Stimulated activated CD8-positive, alpha-beta memory T cell treated with anti-CD3 and anti-CD28 coated beads, Interleukin-15, amount 100 ng/mL, for 48 hours (primary cell): Measurements from ENCODE around the gene ASB18.

ENCODE experiments used
- DNase-seq, 2 donors: peaks; one replicate each; pipeline ENCODE4 v3.0.0-alpha.2; 2020; ENCODE audit warnings: low read depth in 2 of 2

ASB18 gene

DNA sequence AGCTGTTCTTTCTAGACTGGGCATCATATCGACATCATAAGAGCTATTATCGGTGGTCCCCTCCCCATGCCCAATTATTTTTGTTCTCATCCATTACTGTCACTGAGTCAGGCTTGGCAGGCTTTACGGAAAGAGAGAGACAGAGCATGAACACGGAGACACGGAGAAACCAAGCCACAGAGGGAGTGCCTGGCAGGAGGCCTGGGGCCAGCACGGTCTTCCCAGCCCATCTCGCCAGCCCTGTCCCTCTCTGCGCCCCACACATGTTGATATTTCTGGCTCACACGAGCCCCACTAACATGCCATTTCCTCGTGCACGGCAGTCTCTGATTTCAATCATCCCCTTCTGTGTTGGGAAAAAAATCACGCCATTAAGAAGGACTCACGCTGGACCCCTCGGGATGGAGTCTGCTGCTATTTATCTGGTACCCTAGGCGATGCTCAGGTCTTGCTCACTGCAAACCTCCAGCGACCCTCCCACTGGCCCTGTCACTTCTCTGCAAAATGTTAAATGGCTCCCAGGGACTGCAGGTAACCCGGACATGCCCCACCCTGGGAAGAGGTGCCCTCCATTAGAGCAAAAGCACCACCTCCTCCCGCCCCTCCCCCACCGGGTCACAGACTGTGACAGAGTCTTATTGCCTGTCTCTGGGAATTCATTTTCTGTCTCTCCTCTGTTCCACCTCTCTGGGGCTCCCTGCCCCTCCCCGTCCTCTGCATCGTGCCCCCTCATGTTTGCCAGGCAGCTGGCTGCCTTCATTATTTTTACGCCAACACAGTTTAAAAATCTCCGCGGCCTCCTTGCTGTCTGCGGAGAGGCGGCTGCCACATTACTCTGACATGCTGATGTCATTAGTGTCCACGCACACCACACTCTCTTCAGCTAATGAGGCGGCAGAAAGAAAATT is 55.9 kb downstream of the ASB18 start:
- DNase-seq = no peak

DNA sequence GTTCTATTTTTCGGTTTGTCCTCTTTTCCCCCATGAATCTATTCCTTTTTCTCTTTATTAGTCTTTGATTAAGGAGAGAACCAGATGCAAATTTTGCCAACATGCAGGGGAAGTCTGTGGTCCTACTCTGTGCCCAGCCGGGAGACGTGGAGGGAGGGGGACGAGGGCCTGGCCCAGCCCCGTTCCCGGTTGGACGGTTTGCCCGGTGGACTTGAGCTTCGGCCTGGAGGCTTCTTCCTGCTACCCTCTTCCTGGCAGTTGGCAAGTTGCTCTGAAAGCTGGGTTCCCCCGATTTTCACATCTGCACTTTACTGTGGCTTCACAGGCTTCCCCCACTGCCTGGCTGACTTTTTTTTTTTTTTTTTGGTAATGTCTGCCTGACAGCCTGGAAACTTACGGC is 56.7 kb downstream of the ASB18 start:
- no peak for DNase-seq

DNA sequence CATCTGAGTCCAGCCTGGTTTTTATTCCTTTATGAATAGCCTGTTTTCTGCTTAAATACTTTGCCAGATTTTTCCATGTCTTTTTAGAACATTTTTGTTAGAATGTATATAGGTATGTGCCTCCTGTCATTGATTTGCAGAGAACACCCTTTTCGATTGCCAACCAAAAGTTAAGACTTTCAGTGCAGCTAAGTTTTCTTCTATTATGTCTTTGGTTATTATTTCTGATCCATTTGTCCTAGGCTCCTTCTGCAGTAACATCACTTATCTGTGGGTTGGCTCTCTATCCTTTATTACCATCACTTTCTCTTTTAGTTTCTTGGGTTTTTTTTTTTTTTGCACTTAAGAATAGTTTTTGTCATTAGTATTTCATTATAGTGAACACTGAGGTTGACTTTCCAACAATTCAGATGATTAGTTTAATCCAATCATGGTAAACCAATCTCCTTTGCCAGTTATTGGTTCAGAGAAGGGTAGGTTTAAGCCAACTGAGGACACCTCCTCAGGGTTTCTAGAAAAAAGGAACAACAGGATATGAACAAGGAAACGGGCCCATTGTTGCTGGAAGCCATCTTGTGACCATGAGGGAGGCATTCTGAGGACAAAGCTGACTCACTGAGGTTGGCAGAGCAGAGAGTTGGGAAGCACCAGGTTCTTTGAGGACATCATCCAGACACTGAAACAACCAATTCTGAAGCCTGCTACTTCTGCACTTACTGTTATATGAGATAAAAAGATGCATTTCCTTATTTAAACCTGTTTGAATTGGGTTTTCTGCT is 58.1 kb downstream of the ASB18 start:
- DNase-seq = no peak

DNA sequence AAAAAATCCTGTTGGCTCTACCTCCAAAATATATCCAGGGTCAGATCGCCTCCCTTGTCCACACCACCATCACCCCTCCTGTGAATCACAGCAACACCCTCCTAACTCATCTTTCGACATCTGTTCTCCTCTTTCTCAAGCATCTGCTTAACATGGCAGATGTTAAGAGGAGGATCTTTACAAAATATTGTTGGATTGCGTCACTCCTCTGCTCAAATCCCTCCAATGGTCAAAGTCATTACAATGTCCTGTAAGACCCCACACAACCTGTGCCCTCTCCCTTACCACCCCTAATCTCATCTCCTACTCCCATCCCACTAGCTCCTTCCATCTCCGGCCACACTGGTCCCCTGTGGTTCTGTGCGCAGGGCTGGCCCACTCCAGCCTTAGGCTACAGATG is 59.3 kb downstream of the ASB18 start:
- no peak for DNase-seq

DNA sequence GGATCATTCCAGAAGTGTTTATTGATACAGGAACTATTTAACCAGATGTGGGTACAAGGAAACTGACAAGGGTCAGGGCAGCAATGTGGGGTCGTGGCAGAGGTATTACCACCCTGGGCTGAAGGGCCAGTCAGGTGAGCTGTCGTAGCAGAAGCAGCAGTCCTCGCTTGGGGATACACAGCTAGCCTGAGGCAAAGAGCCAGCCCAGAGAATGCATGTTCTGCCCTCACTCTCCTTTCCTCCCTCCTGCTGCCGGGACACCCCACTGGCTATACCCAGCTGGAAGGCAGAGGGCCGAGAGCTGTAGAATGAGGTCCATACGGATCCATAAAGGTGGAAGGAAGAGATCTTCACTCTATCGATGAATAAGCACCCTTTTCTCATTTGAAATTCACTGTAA is 63.8 kb downstream of the ASB18 start:
- no peak for DNase-seq

DNA sequence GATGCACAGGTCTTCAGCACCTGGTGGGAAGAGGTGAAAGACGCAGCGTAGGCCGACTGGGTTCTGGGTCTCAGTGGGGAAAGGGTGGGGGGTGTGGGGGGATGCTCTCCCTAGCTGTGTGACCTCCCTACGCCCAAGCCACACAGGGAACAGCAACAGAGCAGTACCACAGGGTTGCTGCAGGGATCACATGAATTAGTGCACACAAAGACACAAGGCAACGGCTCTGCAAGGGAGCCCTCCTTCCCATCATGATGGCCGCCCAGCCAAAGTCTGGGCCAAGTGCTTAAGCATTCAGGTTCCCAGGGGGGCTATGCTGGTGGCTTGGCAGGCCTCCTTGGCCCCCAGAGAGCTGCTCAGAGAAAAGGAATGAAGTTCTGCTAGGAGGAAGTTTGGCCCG is 67.8 kb downstream of the ASB18 start:
- no peak for DNase-seq

DNA sequence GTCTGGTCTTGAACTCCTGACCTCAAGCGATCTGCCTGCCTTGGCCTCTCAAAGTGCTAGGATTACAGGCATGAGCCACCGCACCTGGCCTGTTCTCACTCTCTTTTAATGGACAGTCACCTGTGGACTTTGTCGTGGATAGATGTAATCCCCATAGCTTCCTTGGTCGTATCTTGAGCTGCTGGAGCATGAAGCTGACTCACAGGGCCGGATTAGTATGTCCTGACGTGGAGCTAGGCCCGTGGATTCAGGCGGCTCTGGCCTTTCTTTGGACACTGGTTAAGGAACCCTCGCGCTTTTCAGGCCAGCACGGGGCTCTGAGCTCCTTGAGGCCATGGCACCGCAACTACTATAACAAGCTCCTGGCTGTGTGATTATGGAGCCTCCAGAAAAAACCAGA is 68.5 kb downstream of the ASB18 start:
- no peak for DNase-seq

DNA sequence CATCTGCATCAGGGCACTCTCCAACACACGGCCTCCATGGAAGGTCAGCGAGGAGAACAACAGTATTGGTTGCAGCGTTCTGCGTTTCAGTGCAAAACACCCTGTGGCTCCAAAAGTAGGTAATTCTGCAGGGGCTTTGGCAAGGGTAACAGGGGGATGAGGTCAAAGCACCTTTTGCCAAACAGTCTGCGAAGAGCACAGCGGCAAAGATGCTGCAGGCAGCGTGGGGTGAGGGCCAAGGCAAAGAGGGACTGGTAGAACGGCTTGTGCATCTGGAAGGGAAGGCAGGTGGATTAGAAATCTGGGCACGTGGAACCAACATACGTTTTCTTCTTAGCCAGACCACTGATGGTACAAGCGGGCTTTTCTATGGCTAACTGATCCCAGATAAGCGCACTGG is 69.4 kb downstream of the ASB18 start:
- DNase-seq = no peak

DNA sequence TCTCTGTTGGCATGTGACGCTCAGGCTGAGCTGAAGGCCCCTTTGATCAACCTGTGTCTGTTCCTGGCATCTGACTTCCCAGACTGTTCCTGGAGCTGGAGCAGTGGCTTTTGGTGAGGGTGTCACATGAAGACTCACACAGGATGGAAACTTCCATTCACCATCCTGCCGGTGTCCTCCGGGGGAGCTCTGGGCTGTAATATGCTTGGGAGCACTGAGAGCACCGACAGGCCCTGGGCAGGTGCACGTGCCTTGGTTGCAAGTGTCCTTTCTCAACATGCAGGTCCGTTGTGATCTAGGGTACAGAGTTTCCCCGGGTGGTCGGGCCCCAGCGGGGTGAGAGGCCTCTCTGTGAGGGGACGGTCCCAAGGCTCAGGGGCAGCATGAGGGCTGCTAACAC is 71.2 kb downstream of the ASB18 start:
- DNase-seq = no peak

DNA sequence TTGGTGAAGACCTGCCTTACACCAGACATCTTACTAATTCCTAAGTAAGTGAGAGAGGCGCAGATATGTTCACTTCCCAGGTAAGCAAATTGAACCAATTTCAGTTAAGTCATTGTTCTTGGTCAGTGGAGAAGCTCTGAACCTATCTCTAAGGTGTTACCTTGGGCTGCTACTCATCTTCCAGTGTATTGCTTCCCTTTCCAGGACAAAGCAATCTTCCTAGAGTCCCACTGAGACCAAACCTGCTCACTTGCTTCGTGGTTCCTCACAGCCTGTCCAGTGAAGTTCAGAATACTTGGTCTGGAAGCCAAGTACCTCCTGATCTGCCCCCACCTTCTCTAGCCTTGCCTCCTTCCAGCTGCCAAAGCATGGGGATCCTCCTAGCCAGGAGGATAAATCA is 73.5 kb downstream of the ASB18 start:
- no peak for DNase-seq

DNA sequence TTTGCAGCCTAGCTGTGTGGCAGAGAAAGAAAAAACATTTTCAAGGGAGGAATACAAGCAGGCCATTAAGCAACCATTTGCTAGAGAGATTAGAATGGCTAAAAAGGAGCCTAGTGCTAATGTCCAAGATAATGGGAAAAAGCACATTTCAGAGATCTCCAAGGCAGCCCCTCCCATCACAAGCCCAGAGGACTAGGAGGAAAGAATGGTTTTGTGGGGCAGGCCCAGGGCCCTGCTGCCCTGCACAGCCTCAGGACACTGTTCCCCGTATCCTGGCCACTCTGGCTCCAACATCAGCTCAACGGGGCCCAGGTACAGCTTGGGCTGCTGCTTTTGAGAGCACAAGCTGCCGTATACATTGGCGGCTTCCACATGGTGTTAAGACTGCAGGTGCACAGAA is 79.5 kb downstream of the ASB18 start:
- DNase-seq = no peak

DNA sequence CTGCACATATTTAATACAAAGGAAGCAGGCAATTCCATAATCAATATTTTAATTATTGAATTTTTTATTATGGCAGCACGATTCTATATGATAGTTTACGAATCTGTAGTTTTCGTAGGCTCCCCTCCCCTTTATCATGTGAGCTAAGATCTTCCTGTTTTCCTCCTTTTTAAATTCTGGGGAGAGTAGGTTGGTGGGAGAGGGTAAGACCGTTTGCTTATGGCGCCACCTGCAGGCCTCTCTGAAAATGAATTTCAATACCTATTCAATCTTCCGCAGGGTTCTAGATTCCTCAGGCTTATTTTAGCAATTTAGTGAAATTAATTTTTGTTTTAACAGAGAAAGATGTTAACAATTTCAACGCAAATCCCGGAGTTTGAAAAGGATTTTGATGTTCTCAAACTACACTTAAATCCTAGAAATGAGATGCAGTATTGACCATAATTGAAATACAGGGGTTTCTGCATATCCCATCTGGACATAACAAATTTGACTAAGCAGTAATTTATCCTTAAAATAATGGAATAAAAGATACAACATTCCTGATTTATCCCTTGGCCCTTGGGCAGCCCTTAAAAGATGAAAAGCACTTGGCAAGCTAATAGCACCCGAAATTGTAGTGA is 83.3 kb downstream of the ASB18 start:
- DNase-seq = no peak

DNA sequence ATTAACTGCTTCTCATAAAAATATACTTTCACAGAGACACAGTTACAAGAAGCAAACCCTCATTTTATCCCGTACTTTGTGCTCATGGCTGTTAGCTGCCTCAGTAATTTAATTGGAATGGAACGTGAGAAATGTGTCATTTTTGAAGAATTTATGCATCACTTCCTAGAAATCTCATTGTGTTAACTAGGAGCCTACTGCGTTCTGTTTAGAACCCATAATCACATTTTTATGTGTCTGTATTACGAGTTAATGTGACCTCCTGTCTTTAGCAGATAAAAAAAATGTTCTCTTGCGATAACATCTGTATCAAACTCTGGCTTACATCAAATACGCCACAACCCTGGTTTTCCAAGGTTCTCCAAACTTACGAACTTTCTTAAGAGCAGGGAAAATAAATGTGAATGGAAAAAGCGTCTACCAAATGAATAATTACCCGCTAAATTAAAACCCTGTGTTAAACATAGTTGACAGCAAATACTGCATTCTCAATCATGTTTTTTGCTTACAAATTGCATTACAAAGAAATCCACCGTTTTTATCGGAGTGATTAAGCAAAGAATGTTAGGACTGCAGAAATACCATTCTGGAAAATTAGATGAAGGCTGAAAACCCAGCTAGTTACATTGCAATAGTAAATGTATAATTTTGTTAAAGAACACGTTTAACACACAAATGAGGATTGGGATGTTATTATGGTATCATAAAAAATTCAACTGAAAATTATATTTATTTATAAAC is 84.0 kb downstream of the ASB18 start:
- no peak for DNase-seq

DNA sequence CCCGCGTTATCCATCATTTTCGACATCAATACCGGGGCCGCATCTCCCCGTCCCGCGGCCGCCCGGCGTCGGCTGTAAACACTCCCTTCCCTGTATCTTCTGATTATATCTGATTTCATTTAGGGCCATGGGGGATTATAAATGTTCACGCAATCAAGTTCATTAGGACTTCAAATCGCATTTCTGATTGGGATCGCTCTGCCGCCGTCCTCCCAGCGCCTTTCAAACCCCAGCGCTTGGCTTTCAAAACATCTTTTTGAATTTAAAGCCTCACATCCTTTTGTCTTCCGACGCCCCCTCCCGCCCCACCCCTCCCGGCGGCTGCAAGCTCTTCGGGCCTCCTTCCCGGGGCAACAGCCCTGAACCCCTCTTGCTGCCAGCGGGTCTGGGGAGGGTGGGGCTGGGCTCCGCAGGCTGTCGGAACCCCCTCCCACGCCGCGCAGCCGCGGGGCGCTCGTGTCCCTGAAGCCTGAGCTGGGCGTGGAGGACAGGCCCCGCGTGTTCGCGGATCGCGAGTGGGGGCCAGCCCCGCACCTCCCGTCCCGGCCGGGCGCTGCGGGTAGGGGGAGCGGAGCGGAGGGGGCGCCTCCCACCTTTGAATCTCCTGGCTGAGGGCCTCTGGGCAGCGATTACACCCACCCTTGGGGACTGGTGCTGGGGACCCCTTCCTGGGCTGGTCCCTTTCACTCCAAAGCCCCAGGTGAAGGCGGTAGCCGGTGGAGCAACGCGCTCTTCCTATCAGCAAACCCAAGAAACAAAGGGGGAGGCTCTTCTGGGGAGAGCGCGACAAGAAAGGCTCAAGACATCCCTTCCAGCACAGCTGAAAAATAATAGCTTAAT is 84.8 kb downstream of the ASB18 start:
- DNase-seq = no peak

DNA sequence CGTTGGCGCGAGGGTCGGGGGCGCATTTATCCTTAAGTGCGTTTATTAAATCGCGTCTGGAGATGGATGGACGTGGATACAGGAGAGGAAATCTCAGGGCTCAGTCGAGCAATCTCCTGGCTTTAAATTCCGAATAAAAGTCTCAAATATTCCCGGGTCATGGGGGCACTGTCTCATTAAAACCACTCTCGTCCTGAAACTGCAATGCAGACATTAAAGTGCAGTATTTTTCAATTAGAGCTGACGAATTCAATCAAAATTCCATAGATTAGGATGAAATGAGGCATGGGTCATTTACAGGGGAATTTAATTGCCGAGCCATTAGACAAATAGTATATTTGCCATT is 85.3 kb downstream of the ASB18 start:
- no peak for DNase-seq

DNA sequence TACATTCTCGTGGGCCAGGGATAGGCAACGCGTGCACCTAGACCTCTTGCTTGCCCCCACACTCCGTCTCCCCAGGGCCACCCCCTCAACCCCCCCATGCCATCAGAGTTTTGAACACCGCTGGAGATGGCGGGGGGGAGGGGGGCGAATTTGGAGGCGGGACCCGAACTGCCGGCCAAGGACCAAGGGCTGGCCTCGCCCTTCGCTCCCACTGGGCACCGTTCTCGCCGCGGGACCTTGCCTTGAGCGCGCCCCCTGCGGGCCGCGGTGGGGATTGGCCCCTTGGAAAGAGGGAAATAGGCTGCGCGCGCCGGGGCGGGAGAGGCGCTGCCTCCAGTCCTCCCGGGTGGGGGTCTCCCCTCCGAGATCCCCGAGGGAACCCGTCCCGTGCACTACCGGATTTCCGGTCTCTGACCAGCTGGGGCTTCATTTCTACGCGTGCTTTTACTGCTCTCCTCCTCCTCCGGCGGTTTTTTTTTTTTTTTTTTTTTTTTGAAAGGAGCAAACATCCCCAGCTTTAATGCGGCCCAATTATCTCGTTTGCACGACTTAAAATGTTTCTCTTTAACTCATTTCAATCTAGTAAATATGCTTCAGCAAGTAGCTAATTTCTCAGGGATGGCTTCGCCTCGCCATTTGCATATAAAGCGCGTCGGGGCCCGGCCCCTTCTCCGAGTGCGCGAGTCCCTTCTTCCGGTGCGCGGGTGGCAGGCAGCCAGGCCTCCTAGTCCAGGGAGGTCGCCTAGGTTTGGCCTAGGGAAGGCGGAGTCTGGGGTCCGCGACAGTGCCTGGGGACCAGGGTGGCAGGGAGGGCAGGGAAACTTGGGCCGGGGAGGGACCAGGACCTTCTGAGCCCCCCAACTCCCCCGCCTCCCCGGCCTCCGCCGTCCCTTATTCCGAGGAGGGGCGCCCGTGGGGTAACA is 86.0 kb downstream of the ASB18 start:
- peak; percentile 29 for DNase-seq

DNA sequence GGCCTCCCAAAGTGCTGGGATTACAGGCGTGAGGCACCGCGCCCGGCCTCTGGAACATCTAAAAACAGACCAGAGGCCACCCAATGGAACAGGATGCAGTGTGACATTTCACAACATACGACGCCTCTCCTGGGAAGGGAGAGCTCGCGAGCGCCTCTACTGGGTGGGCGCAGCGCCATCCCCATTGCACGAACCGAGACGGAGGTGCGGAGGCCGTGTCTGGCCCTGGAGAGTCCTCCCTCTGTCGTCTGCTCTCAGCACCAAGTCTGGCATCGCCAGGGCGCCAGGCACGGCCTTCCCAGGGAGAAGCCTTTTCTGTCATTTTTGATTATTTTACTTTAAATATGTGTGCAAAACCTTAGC is 86.6 kb downstream of the ASB18 start:
- DNase-seq = peak; percentile 27 to 36

DNA sequence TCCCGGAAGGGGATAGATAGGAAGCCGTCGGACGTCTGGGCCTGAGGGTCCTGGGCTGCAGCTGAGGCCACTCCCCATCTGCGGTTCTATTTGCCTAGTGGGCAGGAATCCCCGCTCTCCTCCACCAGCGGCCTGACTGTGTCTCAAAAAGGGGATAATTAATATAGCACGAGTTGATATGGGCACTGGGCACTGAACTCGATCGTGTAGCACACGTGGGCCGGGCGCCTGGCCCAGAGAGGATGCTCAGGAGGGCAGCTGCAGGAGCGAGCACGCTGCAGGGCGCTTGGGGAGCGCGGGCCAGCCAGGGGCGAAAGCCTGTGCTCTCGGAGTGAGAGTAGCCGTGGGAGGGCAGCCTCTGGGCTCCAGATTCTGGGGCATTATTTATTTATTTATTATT is 87.3 kb downstream of the ASB18 start:
- DNase-seq = no peak

DNA sequence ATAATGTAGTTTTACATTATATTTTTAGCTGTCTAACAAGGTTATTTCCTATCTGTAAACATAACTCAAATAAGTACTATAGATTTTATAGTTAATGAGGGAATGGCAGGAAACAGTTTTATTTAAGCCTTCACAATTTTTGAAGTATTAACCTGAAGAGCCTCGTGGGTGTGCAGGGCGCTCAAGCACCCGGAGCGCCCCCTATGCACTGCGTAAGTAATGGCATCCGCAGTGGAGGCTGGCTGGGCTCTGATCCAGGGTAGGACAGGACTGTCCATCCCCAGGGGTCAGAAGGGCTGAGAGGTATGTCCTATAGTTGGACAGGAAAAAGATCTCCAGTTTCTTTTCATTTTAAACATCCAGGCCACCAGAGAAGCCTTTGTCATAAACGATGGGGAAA is 87.8 kb downstream of the ASB18 start:
- no peak for DNase-seq

DNA sequence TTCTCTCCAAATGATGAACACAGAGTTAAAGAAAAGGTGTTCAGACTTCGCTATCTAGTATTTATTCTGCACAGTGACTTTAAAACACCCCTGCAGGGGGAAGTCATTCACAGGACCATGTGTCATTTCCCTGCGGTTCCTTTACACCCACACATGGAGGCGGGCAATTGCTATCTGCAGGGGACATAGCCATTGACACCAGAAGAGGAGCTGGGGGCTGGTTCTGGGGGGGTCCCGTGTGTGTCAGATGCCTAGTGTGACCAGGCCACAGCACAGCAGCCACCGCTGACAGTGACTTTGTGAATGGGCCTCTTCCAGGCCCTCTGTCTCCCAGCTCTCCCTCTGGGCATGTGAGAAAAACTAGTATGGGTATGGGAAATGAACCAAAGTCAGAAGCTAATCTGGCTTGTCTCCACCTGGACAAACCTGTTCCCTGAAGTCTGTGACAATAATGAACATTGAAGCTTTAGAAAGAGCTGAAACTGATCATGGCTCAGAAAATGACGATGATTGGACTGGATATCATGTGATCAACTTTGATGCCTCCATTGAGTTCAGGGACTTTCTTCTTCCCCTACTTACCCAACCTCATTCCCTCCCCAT is 88.6 kb downstream of the ASB18 start:
- DNase-seq = no peak
